ENCODE measurements around the gene CDH23. TPM values are rescaled to one million over a fixed set of nuclear protein-coding genes. Genes with fewer than 3 reads are reported as not detected.

The CDH23 gene
- total RNA-seq, 2 donors from 2014 or later, result 28.5 to 58.7 TPM

GRCh38 chr10:71529207-71529827 is 132.6 kb downstream of the CDH23 start:
- DNase-seq, result no peak

GRCh38 chr10:71530781-71531180 is 134.1 kb downstream of the CDH23 start:
- Histone ChIP-seq H3K27ac (no peak overlapping the region), H3K36me3 (replicated peaks in 1 of 2; ENCODE audit: insufficient read depth in 1 of 2, low read depth in 2 of 2) (no peaks in the 10 kb centered on the region), H3K4me1 (peaks cover 4% of the 10 kb centered on the region), H3K27me3 (no peaks in the 10 kb centered on the region), H3K9me3 (no peaks in the 10 kb centered on the region), H3K4me3 (no peak overlapping the region)
- ATAC-seq (no peak), DNase-seq (no peak)
- TF ChIP-seq CTCF (IDR thresholded peaks at IDR 0.05) (no peak), POLR2A (IDR thresholded peaks at IDR 0.05) (no peak)
- 80 to 84% methylated on average over 3 to 4 of the region's 4 CpGs for WGBS, 2 donors
- intact Hi-C loops (cut with DNase I), result no loop called here

More at GRCh38 chr10:71529207-71529827, 132.6 kb downstream of the CDH23 start:
- Histone ChIP-seq H3K27me3 (no peaks in the 10 kb centered on the region), H3K36me3 (replicated peaks in 1 of 2; ENCODE audit: insufficient read depth in 1 of 2, low read depth in 2 of 2) (no peaks in the 10 kb centered on the region), H3K4me3 (no peak overlapping the region), H3K9me3 (no peaks in the 10 kb centered on the region), H3K27ac (no peak overlapping the region), H3K4me1 (peaks cover 4% of the 10 kb centered on the region)
- TF ChIP-seq CTCF (IDR thresholded peaks at IDR 0.05), result no peak
- TF ChIP-seq POLR2A (IDR thresholded peaks at IDR 0.05), result no peak
- ATAC-seq, result no peak
- intact Hi-C loops (cut with DNase I), result no loop called here
- 82 to 84% methylated on average over 9 to 11 of the region's 11 CpGs for WGBS, 2 donors

GRCh38 chr10:71531485-71532446 is 135.0 kb downstream of the CDH23 start:
- H3K4me1 ChIP-seq, result peaks cover 3% of the 10 kb centered on the region

GRCh38 chr10:71532878-71533277 is 136.2 kb downstream of the CDH23 start:
- intact Hi-C loops (cut with DNase I), result no loop called here
- DNase-seq, result no peak
- Histone ChIP-seq H3K27ac (no peak overlapping the region), H3K27me3 (no peaks in the 10 kb centered on the region), H3K9me3 (no peaks in the 10 kb centered on the region), H3K4me3 (no peak overlapping the region), H3K4me1 (no peaks in the 10 kb centered on the region), H3K36me3 (replicated peaks in 1 of 2; ENCODE audit: insufficient read depth in 1 of 2, low read depth in 2 of 2) (no peaks in the 10 kb centered on the region)
- WGBS, 2 donors, result 80 to 86% methylated on average over 10 to 11 of the region's 11 CpGs
- ATAC-seq, result no peak
- TF ChIP-seq POLR2A (IDR thresholded peaks at IDR 0.05) (no peak), CTCF (IDR thresholded peaks at IDR 0.05) (no peak)

More at GRCh38 chr10:71531485-71532446, 135.0 kb downstream of the CDH23 start:
- no peaks in the 10 kb centered on the region for H3K36me3 ChIP-seq (replicated peaks in 1 of 2; ENCODE audit: insufficient read depth in 1 of 2, low read depth in 2 of 2)
- ATAC-seq (no peak), DNase-seq (no peak)
- intact Hi-C loops (cut with DNase I), result no loop called here
- no peak for TF ChIP-seq POLR2A (IDR thresholded peaks at IDR 0.05)
- TF ChIP-seq CTCF (IDR thresholded peaks at IDR 0.05), result no peak
- 73 to 77% methylated on average over 6 to 10 of the region's 10 CpGs for WGBS, 2 donors
- no peak overlapping the region for H3K27ac ChIP-seq
- H3K4me3 ChIP-seq, result no peak overlapping the region
- H3K27me3 ChIP-seq, result no peaks in the 10 kb centered on the region
- no peaks in the 10 kb centered on the region for H3K9me3 ChIP-seq
